A204.1 (cell line): ENCODE results near the gene AADACL3.

Experiments
- FAIRE-seq: peaks from 2 replicates; lab custom pipeline; 2012; peaks lifted over from hg19 to GRCh38; lab: Jason Lieb, UNC

The AADACL3 gene

DNA sequence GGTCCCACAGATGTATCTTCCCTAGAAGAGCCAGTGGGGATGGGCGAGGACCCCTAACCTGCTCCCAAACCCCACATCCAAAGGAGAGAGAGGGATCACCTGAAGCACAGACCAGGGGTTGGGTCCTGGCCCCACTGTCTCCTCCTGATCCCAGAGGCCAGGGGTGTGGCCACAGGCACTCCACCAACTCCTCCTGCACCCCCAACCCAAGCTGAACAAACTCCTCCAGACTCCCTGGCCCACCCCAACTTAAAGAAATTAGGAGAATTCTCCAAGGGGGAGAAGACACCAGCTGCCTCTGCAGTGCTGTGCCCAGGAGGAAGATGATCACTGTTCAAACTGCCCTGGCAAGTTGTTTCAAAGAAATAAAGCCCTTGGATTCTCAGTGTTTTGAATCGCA, 53.1 kb downstream of the AADACL3 start:
- no peak for FAIRE-seq

GRCh38 chr1:12769976-12770505, 54.1 kb downstream of the AADACL3 start:
- no peak for FAIRE-seq

- no peak for FAIRE-seq
Measured at GRCh38 chr1:12770620-12771019, 54.7 kb downstream of the AADACL3 start.

- no peak for FAIRE-seq
Measured at GRCh38 chr1:12771186-12771585, 55.3 kb downstream of the AADACL3 start.

GRCh38 chr1:12772520-12772919, 56.6 kb downstream of the AADACL3 start:
- FAIRE-seq: no peak

- no peak for FAIRE-seq
Measured at GRCh38 chr1:12773438-12773837, 57.5 kb downstream of the AADACL3 start, which contains the start of gene PRAMEF12. PRAMEF12 (plus strand) TSS chr1:12773738; CDS start chr1:12774868, 1,130 bp downstream.

- FAIRE-seq: no peak
Measured at GRCh38 chr1:12774801-12775345, 59.0 kb downstream of the AADACL3 start.

DNA sequence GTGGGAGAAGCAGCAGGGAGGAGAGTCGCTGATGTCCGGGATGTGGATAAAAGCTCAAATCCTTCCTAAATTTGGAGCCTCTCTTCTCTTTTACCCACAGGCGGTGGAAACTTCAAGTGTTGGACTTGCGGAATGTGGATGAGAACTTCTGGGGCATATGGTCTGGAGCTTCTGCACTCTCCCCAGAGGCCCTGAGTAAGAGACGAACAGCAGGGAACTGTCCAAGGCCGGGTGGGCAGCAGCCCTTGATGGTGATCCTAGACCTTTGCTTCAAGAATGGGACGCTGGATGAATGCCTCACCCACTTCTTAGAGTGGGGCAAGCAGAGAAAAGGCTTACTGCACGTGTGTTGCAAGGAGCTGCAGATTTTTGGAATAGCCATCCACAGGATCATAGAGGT, 59.5 kb downstream of the AADACL3 start:
- no peak for FAIRE-seq

GRCh38 chr1:12776801-12777557, 61.1 kb downstream of the AADACL3 start:
- FAIRE-seq: no peak
